GM12878 (cell line): ENCODE results near the gene MAS1L.

Experiments
- CTCF ChIP-seq, 3 experiments: IDR thresholded peaks in 2 of 3; conservative IDR thresholded peaks in 1 of 3; 2 replicates each; pipeline ENCODE4 v1.5.1; 2011; ENCODE audit warnings: low read depth in 3 of 3, low read length in 3 of 3, mild to moderate bottlenecking in 3 of 3, control low read depth in 2 of 3, moderate library complexity in 2 of 3, inconsistent platforms in 1 of 3, mixed read lengths in 1 of 3; ENCODE audit not compliant: control insufficient read depth in 2 of 3, insufficient read depth in 1 of 3; ENCODE audit errors: extremely low read depth in 1 of 3
- EZH2 ChIP-seq: IDR thresholded peaks from 2 replicates; pipeline ENCODE4 v1.6.1; 2012; ENCODE audit warnings: low read depth, mild to moderate bottlenecking, control low read depth, inconsistent platforms, low read length, borderline replicate concordance; ENCODE audit not compliant: control insufficient read depth
- GABPA ChIP-seq: IDR thresholded peaks from 2 replicates; pipeline ENCODE4 v1.6.1; 2014; ENCODE audit warnings: antibody characterized with exemption, low read depth, mild to moderate bottlenecking, inconsistent platforms
- NBN ChIP-seq: fragments of 450-650 bp; IDR thresholded peaks from 2 replicates; pipeline ENCODE4 v1.6.1; 2016
- POLR2A ChIP-seq: IDR thresholded peaks from 2 replicates; pipeline ENCODE4 v1.6.1; 2011; ENCODE audit warnings: low read depth, mild to moderate bottlenecking, low read length
- RAD21 ChIP-seq: IDR thresholded peaks from 2 replicates; pipeline ENCODE4 v1.6.1; 2011; ENCODE audit warnings: mild to moderate bottlenecking, low read depth, low read length, moderate library complexity; ENCODE audit not compliant: insufficient read depth
- RFX5 ChIP-seq: IDR thresholded peaks from 2 replicates; pipeline ENCODE4 v1.6.1; 2011; ENCODE audit warnings: low read depth, low read length, improper control_type of control experiment
- SREBF2 ChIP-seq: IDR thresholded peaks from 2 replicates; pipeline ENCODE4 v1.6.1; 2012; ENCODE audit warnings: mild to moderate bottlenecking, low read length
- TF ChIP-seq, protein P1 (sequence below): IDR thresholded peaks from 2 replicates; pipeline ENCODE4 v1.6.1; 2012; ENCODE audit warnings: mild to moderate bottlenecking, low read depth, low read length
- TF ChIP-seq, protein P2 (sequence below): fragments of 150-350 bp; IDR thresholded peaks from 2 replicates; pipeline ENCODE4 v1.6.1; 2016; ENCODE audit warnings: low read depth, low read length

DNA sequence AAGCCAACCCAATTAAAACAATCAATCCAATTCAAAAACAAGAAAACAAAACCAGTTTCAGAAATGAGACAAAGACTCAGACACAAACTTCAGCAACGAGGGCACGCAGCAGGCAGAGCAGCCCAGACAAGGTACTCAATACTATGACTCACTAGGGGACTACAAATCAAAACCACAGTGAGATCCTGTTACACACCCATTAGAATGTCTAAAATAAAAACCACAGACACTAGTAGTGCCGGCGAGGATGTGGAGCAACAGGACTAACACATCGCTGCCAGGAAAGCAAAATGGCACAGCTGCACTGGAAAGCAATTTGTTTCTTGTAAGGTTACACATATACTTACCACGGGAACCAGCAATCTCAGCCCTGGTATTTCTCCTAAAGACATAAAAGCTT, 28.4 kb upstream of the MAS1L start:
- no peak for TF ChIP-seq GABPA
- TF ChIP-seq CTCF (IDR thresholded peaks at IDR 0.05 in 2 of 3, conservative IDR thresholded peaks at IDR 0.05 in 1 of 3; ENCODE audit: control insufficient read depth in 2 of 3, extremely low read depth in 1 of 3, insufficient read depth in 1 of 3, low read depth in 3 of 3, low read length in 3 of 3), result no peak
- TF ChIP-seq RAD21, result no peak
- no peak for TF ChIP-seq EZH2
- TF ChIP-seq POLR2A, result no peak
- no peak for TF ChIP-seq RFX5
- TF ChIP-seq, protein P1, sequence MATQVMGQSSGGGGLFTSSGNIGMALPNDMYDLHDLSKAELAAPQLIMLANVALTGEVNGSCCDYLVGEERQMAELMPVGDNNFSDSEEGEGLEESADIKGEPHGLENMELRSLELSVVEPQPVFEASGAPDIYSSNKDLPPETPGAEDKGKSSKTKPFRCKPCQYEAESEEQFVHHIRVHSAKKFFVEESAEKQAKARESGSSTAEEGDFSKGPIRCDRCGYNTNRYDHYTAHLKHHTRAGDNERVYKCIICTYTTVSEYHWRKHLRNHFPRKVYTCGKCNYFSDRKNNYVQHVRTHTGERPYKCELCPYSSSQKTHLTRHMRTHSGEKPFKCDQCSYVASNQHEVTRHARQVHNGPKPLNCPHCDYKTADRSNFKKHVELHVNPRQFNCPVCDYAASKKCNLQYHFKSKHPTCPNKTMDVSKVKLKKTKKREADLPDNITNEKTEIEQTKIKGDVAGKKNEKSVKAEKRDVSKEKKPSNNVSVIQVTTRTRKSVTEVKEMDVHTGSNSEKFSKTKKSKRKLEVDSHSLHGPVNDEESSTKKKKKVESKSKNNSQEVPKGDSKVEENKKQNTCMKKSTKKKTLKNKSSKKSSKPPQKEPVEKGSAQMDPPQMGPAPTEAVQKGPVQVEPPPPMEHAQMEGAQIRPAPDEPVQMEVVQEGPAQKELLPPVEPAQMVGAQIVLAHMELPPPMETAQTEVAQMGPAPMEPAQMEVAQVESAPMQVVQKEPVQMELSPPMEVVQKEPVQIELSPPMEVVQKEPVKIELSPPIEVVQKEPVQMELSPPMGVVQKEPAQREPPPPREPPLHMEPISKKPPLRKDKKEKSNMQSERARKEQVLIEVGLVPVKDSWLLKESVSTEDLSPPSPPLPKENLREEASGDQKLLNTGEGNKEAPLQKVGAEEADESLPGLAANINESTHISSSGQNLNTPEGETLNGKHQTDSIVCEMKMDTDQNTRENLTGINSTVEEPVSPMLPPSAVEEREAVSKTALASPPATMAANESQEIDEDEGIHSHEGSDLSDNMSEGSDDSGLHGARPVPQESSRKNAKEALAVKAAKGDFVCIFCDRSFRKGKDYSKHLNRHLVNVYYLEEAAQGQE, result no peak
- TF ChIP-seq, protein P2, sequence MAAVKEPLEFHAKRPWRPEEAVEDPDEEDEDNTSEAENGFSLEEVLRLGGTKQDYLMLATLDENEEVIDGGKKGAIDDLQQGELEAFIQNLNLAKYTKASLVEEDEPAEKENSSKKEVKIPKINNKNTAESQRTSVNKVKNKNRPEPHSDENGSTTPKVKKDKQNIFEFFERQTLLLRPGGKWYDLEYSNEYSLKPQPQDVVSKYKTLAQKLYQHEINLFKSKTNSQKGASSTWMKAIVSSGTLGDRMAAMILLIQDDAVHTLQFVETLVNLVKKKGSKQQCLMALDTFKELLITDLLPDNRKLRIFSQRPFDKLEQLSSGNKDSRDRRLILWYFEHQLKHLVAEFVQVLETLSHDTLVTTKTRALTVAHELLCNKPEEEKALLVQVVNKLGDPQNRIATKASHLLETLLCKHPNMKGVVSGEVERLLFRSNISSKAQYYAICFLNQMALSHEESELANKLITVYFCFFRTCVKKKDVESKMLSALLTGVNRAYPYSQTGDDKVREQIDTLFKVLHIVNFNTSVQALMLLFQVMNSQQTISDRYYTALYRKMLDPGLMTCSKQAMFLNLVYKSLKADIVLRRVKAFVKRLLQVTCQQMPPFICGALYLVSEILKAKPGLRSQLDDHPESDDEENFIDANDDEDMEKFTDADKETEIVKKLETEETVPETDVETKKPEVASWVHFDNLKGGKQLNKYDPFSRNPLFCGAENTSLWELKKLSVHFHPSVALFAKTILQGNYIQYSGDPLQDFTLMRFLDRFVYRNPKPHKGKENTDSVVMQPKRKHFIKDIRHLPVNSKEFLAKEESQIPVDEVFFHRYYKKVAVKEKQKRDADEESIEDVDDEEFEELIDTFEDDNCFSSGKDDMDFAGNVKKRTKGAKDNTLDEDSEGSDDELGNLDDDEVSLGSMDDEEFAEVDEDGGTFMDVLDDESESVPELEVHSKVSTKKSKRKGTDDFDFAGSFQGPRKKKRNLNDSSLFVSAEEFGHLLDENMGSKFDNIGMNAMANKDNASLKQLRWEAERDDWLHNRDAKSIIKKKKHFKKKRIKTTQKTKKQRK, result no peak
- no peak for TF ChIP-seq SREBF2
- no peak for TF ChIP-seq NBN
